Progenitor cell of endocrine pancreas (in vitro differentiated cells): ENCODE measurements around the gene PDE7B. TPM values are rescaled to one million over a fixed set of nuclear protein-coding genes. Genes with fewer than 3 reads are reported as not detected.

Source experiments
- DNase-seq: peaks from one replicate; pipeline ENCODE4 v3.0.0; 2021; ENCODE audit warnings: low spot score; ENCODE audit not compliant: unreplicated experiment
- H3K27ac Mint-ChIP-seq: 2 replicates; pipeline ENCODE4 v1.8.0; 2021; ENCODE audit warnings: mild to moderate bottlenecking, moderate library complexity, mixed read lengths
- H3K27me3 Mint-ChIP-seq: 2 replicates; pipeline ENCODE4 v1.8.0; 2021; ENCODE audit warnings: mixed read lengths
- H3K36me3 Mint-ChIP-seq: 2 replicates; pipeline ENCODE4 v1.8.0; 2022; ENCODE audit warnings: mixed read lengths; ENCODE audit not compliant: insufficient read depth
- H3K4me1 Mint-ChIP-seq: 2 replicates; pipeline ENCODE4 v1.8.0; 2021; ENCODE audit warnings: low read depth, mixed read lengths
- H3K4me3 Mint-ChIP-seq: 2 replicates; pipeline ENCODE4 v1.8.0; 2021; ENCODE audit warnings: low read depth, mild to moderate bottlenecking, moderate library complexity, mixed read lengths
- H3K9me3 Mint-ChIP-seq: 2 replicates; pipeline ENCODE4 v1.8.0; 2021; ENCODE audit warnings: low read depth, mixed read lengths
- total RNA-seq: library from RNA; stranded (reverse); gene quantifications from 2 replicates; pipeline ENCODE4 v1.2.1, GENCODE V29; 2021
- TF ChIP-seq, protein P1 (sequence below): fragments of 200-600 bp; sonication (generic); IDR thresholded peaks from one replicate; pipeline ENCODE4 v1.5.0; 2021; ENCODE audit warnings: antibody characterized with exemption, mild to moderate bottlenecking; ENCODE audit not compliant: unreplicated experiment

Gene PDE7B
- total RNA-seq, 1 donor from 2014 or later, result 0.07 TPM

DNA sequence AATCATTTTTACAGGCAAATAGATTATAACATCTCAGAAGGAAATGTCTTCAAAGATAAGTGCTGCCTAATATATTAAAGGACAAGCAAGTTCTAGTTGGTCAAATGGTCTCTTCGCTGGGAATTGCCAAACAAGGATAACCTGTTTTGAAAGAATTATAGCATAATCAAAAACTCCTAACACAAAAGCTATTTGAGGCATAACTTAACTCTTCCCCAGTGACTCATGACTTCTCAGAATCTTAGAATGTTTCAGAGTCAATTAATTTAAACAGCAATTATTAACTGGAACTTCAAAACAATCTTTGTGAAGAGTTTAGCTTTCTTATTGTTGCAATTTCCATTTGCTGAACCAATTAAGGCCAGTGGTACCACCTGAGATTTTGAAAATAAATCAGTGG is 272.0 kb downstream of the PDE7B start:
- H3K4me3 Mint-ChIP-seq, result no peak overlapping the region
- H3K4me1 Mint-ChIP-seq, result peaks cover 4% of the 10 kb centered on the region
- no peak for DNase-seq
- no peaks in the 10 kb centered on the region for H3K27me3 Mint-ChIP-seq
- no peaks in the 10 kb centered on the region for H3K36me3 Mint-ChIP-seq
- TF ChIP-seq, protein P1, sequence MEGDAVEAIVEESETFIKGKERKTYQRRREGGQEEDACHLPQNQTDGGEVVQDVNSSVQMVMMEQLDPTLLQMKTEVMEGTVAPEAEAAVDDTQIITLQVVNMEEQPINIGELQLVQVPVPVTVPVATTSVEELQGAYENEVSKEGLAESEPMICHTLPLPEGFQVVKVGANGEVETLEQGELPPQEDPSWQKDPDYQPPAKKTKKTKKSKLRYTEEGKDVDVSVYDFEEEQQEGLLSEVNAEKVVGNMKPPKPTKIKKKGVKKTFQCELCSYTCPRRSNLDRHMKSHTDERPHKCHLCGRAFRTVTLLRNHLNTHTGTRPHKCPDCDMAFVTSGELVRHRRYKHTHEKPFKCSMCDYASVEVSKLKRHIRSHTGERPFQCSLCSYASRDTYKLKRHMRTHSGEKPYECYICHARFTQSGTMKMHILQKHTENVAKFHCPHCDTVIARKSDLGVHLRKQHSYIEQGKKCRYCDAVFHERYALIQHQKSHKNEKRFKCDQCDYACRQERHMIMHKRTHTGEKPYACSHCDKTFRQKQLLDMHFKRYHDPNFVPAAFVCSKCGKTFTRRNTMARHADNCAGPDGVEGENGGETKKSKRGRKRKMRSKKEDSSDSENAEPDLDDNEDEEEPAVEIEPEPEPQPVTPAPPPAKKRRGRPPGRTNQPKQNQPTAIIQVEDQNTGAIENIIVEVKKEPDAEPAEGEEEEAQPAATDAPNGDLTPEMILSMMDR, result no peak
- H3K27ac Mint-ChIP-seq, result no peak overlapping the region
- H3K9me3 Mint-ChIP-seq, result no peaks in the 10 kb centered on the region

DNA sequence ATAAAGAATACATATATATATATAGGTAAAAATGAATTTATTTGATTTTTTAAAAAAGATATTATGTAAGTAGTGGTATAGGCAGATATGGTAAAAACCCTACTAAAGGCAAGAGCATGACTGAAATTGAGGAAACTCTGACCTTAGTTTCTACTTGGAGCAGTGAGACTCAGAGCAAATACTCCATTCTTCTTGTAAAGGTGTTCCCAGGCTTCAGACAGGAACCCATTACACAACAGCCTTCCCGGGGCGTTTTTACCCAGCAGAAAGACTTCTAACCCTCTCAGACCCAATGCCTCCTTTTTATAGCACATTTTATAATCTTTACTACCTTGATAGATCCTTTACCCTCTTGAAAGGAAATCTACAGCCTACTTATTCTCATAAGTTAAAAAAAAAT is 274.1 kb downstream of the PDE7B start:
- peaks cover 4% of the 10 kb centered on the region for H3K4me1 Mint-ChIP-seq
- H3K4me3 Mint-ChIP-seq, result no peak overlapping the region
- TF ChIP-seq, protein P1, result no peak
- H3K27me3 Mint-ChIP-seq, result no peaks in the 10 kb centered on the region
- no peak overlapping the region for H3K27ac Mint-ChIP-seq
- DNase-seq, result no peak
- no peaks in the 10 kb centered on the region for H3K9me3 Mint-ChIP-seq
- H3K36me3 Mint-ChIP-seq, result no peaks in the 10 kb centered on the region

DNA sequence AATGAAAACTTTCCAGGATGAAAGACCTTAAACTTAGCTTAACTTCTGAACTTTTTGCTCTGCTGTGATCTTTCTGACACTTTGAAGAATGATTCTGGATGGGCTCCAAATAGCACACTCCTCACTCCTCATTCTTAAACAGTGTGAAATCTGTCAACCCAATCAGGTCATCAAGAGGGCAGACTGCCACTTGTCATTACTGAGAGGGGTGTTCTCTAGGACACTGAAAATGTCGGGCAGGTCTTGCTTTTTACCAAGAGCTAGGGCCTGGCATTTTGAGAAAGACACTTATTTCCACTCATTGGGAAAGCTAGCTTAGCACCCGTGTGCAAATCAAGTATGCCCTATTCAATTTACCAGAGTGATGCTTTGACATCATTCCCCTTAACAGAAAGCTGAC is 276.4 kb downstream of the PDE7B start:
- H3K4me1 Mint-ChIP-seq, result peaks cover 6% of the 10 kb centered on the region
- H3K4me3 Mint-ChIP-seq, result no peak overlapping the region
- TF ChIP-seq, protein P1, result no peak
- no peaks in the 10 kb centered on the region for H3K27me3 Mint-ChIP-seq
- no peaks in the 10 kb centered on the region for H3K36me3 Mint-ChIP-seq
- H3K27ac Mint-ChIP-seq, result no peak overlapping the region
- no peaks in the 10 kb centered on the region for H3K9me3 Mint-ChIP-seq
- no peak for DNase-seq

DNA sequence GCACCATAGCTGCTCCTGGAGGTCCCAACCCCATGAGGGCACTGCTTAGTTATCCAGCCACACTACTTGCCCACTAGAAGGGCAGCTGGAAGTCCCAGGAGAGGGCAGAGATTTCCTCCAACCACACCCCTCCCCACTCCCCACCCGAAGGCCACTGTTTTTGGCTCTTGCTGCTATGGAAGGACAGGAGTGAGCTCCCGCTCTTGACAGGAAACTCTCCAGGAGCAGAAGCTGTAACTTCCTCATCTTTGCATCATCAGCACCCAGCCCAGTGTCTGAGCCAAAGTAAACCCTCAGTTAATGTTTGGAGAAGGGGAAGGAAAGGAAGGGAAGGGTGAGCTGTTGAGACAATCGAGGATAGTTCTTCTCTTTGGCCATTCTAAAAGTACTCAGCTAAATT is 277.9 kb downstream of the PDE7B start:
- Mint-ChIP-seq H3K36me3 (no peaks in the 10 kb centered on the region), H3K4me1 (peaks cover 8% of the 10 kb centered on the region)
- no peak for DNase-seq

GRCh38 chr6:136134268-136134667 is 282.8 kb downstream of the PDE7B start:
- no peaks in the 10 kb centered on the region for H3K27me3 Mint-ChIP-seq
- H3K4me3 Mint-ChIP-seq, result no peak overlapping the region
- TF ChIP-seq, protein P1, result no peak
- H3K36me3 Mint-ChIP-seq, result no peaks in the 10 kb centered on the region
- no peak overlapping the region for H3K27ac Mint-ChIP-seq
- H3K4me1 Mint-ChIP-seq, result peaks cover 16% of the 10 kb centered on the region
- DNase-seq, result no peak
- no peaks in the 10 kb centered on the region for H3K9me3 Mint-ChIP-seq

More for the DNA sequence above, 277.9 kb downstream of the PDE7B start:
- TF ChIP-seq, protein P1, result no peak
- no peaks in the 10 kb centered on the region for H3K9me3 Mint-ChIP-seq
- H3K27me3 Mint-ChIP-seq, result no peaks in the 10 kb centered on the region
- H3K27ac Mint-ChIP-seq, result no peak overlapping the region
- H3K4me3 Mint-ChIP-seq, result no peak overlapping the region
